H54 (cell line): ENCODE data around the gene SIK2.

Experiments
- DNase-seq: peaks from one replicate; pipeline ENCODE4 v3.0.0; 2011; ENCODE audit warnings: low spot score, mixed read lengths; ENCODE audit not compliant: insufficient read length
- FAIRE-seq: peaks from 3 replicates; lab custom pipeline; 2011; peaks lifted over from hg19 to GRCh38; lab: Jason Lieb, UNC
- POLR2A ChIP-seq: IDR thresholded peaks from 2 replicates; pipeline ENCODE4 v1.6.1; 2011; ENCODE audit warnings: low read depth, mild to moderate bottlenecking, low read length

Gene SIK2

DNA sequence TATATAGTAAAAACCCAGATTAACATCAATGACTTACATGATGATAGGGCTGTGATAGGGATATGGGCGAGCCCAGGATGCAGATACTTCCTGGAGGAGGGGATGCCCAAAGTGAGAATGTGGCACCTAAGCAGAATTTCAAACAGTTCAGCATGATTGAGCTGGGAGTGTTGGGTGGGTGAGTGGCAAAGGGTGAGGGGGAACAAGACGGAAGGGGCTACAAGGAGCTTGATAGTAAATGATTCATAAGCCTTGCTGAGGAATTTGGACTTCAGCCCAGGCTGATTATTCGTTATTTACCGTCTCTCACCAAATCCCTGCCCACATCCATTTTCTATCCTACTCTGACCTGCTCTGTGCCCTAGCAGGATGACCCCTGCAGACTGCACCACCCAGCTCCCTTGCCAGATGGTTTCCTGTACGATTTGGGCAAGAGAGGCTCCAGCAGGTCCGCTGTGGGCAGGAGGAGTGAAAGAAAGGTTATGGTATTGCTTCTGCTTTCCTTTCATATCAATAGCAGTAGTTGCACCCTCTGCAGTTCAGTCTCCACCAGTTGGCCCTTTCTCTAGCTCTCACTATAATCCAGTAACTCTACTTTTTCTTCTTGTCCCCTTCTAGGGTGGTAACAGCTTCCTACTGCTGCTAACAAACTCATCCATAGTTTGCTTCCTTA lies 30.3 kb upstream of the SIK2 start:
- no peak for DNase-seq
- FAIRE-seq, result peak; percentile 61
- no peak for TF ChIP-seq POLR2A

DNA sequence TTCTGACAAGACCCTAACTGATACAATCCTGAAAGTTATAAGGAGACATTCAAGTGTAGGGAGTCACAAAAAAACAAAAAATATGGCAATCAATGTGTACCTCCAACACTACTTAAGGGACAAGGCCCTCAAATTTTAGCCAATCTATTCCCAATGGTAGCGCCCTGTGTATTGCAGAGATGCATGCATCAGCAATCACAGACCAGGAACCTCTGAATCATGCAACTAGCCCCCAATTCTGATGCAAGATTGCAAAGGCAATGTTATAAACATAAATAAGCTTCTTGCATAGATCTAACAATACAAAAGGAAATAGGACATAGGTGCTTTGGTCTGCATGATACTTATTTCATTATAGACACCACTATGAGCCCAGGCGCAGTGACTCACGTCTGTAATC lies 29.7 kb upstream of the SIK2 start:
- FAIRE-seq (no peak), DNase-seq (no peak)
- TF ChIP-seq POLR2A, result no peak

DNA sequence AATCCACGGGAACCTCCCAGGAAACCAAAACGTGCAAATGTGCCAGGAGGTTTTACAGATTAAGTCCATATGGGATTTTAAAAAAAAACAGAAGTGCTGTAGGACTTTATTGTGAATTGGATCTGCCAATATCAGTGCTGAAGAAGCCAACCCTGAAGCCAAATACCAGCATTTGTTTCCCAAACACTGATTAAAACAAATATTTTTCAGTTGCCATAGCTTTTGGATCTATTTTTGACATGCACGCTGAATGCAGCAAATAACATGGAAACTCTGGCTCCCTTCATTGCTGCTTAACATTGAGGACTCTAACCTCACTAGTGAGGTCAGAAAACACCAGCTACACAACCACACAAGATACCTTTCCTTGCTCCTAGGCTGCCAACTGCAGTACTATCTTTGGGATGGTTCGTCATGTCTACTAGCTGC lies 28.4 kb upstream of the SIK2 start:
- no peak for FAIRE-seq
- no peak for DNase-seq
- TF ChIP-seq POLR2A, result no peak

DNA sequence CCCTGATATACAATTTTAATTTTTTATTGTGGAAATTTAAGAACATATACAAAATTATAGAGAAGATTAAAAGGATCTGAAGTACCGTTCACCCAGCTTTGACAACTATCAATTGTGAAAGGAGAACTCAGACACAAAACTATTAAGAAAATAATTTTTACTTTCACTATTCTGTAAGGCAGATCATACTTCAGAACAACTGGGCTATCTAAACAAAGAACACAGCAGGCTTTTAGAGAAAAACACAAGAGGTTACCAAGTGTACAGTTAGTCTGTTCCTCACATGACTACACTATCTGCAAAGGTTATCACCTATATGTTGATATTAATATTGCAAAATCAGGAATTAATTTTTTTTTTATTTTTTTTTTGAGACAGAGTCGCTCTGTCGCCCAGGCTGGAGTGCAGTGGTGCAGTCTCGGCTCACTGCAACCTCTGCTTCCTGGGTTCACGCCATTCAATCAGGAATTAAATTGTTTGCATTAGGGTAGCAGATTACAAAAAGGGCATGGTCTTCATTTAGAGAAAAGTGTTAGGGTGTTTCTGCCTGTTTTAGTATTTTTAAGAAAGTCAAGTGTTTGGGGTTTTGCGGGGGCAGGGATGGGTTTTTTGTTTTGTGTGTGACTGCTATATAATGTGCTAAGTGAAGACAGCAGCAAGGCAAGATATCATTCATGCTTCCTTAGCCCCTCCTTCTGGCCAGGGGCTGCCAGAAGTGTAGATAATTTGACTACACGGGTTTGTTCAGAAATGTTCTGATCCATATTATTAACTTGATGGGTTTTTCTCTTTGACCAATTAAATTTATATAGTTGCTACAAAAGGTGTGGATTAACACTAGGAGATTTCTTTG lies 27.6 kb upstream of the SIK2 start:
- FAIRE-seq, result no peak
- no peak for DNase-seq

DNA sequence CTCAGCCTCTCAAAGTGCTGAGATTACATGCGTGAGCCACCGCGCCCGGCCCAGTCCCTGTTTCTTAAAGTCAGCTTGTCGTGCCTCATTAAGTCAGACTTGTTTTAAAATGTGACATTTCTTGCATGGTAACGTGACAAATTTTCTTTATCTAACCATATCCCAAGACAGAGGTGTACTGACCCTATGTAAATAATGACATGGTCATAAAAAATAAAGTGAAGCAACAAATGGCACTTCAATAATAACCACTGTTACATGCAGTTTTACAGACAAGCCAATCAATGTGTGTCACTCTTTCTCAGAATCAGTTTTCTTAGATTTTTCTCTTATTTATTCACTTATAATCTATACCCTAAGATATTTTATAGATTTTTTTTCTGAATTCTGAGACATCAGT lies 26.5 kb upstream of the SIK2 start:
- TF ChIP-seq POLR2A, result no peak

More for the DNA sequence above, 27.6 kb upstream of the SIK2 start:
- TF ChIP-seq POLR2A, result no peak

DNA sequence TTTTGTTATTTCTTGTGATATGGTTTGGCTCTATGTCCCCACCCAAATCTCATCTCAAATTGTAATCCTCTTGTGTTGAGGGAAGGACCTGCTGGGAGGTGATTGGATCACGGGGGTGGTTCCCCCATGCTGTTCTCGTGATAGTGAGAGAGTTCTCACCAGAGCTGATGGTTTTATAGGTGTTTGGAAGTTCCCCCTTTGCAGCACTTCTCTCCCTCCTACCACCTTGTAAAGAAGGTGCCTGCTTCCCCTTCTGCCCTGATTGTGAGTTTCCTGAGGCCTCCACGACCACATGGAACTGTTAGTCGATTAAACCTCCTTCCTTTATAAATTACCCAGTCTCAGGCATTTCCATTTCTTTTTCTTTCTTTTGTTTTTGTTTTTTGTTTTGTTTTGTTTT lies 24.4 kb upstream of the SIK2 start:
- FAIRE-seq, result no peak
- no peak for DNase-seq

More for the DNA sequence above, 26.5 kb upstream of the SIK2 start:
- DNase-seq (no peak), FAIRE-seq (no peak)

DNA sequence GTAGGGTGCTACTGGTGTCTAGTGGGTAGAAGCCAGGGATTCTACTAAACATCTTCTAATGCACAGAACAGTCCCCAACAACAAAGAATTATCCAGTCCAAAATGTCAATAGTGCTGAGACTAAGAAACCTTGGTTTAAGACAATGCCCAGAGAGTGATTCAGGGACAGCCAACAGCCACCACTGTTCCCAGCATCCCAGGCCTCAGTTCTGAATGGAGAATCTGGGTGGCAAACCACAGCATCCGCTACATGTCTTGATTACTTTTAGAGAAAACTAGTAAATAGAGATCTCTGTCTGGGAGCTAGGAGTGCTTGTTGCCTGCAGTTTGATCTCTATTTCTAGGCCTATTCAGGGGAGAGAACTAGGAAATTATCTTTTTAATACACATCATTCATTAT lies 20.9 kb upstream of the SIK2 start:
- DNase-seq, result no peak
- no peak for FAIRE-seq
- TF ChIP-seq POLR2A, result no peak

More for the DNA sequence above, 24.4 kb upstream of the SIK2 start:
- no peak for TF ChIP-seq POLR2A

DNA sequence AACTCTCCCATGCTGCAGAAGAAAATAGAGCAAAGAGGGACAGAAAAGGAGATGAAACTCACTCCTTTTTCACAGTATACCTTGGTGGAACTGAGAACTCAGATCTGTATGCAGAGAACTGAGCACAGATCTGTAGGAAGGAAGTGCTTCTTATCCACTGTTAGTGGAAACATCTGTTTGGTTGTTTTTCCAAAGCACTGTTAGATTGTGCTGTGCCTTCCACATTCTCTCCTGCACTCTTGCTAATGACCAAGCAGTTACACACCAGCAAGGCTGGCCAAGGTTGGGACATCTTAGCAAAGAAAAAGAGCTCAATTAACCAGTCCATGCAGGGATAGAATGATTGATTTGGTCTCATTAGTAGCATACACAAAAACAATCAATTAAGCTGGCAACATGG lies 20.1 kb upstream of the SIK2 start:
- DNase-seq (no peak), FAIRE-seq (no peak)
- TF ChIP-seq POLR2A, result no peak

DNA sequence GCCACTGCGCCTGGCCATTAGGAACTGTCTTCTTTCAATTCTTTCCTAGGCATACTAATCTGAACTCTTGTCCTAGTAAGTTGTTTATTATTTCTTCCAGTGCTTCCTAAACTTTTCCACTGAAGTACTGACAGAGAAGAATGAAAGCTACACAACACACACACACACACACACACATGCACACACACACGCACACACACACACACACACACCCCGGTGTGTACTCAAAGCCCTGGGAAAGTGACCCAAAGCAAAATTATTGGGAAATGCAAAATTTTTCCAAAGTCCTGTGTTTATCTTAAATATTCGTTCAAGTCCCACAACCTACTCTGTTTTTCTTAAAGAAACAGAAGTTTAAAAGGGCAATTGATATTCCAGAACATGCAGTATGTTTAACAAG lies 19.4 kb upstream of the SIK2 start:
- DNase-seq, result no peak
- no peak for TF ChIP-seq POLR2A

DNA sequence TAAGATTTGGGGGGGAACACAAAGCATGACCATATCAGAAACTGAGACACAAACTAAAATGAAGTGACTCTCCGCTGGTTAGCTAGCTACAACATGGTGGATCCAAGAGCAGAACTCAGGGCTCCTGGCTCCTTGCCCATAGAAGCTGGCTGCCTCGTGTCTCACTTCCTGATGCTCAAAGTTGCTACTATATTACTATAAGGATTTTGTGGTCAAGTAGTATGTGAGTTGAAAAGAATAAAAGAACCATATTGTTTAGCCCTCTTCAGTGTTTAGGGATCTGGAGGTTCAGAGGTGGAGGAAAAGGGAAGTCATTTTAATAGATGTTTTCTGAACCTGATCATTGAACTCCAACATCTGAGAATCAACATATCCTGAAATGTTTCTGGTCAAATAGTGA lies 16.9 kb upstream of the SIK2 start:
- FAIRE-seq (peak; percentile 23), DNase-seq (no peak)
- TF ChIP-seq POLR2A, result no peak

More for the DNA sequence above, 19.4 kb upstream of the SIK2 start:
- no peak for FAIRE-seq

DNA sequence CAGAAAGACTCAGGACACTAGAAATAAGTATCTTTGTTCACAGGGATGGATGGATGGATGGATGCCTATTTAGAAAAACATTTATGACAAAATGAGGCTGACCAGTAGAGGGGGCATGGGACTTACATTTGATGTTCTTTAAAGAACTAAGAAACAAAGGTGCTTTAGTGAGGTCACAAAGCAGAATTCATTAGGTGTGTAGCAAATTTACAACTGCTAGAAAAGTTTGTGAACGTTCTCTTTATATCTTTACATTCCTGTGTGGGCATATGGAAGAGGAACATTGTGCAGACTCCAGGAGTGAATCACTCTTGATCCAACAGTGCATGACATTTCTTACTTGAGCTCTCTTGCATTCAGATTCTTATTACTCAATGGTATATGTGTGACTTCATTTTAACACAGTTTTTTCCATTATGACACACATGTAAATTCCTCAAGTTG lies 15.8 kb upstream of the SIK2 start:
- TF ChIP-seq POLR2A, result no peak
- FAIRE-seq (no peak), DNase-seq (no peak)

DNA sequence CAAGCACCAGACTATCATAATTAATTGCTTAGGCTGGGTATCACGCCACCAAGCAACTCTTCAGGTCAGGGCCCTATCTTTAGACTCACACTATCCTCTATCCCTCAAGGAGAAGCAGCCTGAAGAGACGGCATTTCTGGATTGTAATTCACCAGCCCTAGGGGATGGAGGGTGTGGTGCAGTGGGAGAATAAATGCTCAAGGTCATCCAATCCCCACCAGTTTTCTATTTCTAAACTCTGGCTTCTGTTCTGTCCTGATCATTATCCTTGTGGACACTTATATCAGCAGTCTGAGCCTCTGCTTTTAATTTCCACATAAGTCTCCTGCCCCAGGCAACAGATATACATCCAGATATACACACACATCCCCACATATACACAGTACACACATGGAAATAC lies 13.1 kb upstream of the SIK2 start:
- FAIRE-seq, result no peak
- no peak for DNase-seq
- TF ChIP-seq POLR2A, result no peak

DNA sequence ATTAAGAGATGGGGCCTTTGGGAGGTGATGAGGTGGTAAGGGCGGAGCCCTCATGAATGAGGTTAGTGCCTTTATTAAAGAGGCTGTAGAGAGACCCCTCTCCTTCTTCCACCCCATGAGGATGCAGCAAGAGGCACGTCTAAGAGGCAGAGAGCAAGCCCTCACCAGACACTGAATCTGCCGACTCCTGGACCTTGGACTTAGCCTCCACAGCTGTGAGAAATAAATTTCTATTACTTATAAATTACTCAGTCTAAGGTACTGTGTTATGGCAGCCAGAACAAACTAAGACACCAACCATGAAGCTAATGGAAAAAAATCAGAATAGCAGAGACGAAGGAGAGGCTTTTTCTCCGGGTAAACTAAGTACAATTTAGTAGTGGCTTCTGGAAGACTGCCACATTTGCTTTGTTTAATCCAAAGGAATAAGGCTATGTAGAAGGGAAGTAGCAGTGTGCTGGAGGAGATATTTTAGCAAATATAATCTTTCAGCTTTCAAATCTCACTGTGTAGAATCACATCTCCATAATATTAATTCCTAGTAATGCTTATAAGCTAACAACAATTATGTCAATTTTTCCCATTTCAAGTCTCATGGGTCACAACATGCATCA lies 12.3 kb upstream of the SIK2 start:
- no peak for TF ChIP-seq POLR2A
- FAIRE-seq (no peak), DNase-seq (no peak)
